GM21423 (cell line): ENCODE results near the gene LRRTM3.

Source experiments
- ATAC-seq: cut with Tn5 transposase; IDR thresholded peaks from one replicate; pipeline ENCODE4 v1.9.1; 2021; ENCODE audit warnings: mild to moderate bottlenecking, moderate library complexity; ENCODE audit not compliant: unreplicated experiment

Gene LRRTM3

GRCh38 chr10:67110286-67110685, 184.4 kb downstream of the LRRTM3 start:
- no peak for ATAC-seq

- ATAC-seq: no peak
These were observed 186.9 kb downstream of the LRRTM3 start for GRCh38 chr10:67112765-67113164.

- no peak for ATAC-seq
These were observed 189.1 kb downstream of the LRRTM3 start for GRCh38 chr10:67114945-67115344.

- no peak for ATAC-seq
These were observed 190.1 kb downstream of the LRRTM3 start for GRCh38 chr10:67115972-67116371.

- ATAC-seq: no peak
These were observed 193.8 kb downstream of the LRRTM3 start for GRCh38 chr10:67119651-67120050.

- ATAC-seq: no peak
These were observed 201.6 kb downstream of the LRRTM3 start for GRCh38 chr10:67127441-67127840.

- no peak for ATAC-seq
These were observed 214.8 kb downstream of the LRRTM3 start for GRCh38 chr10:67140641-67141040.

GRCh38 chr10:67141300-67141699, 215.5 kb downstream of the LRRTM3 start:
- no peak for ATAC-seq

- no peak for ATAC-seq
These were observed 218.7 kb downstream of the LRRTM3 start for GRCh38 chr10:67144530-67144929.
